A549 treated with ZK216348 at 1 μM for 4 hours (cell line): ENCODE data around the gene CASTOR1. TPM values are rescaled to one million over a fixed set of nuclear protein-coding genes. Genes with fewer than 3 reads are reported as not detected.

Experiments
- total RNA-seq: library from RNA; stranded (reverse); fragments of 200-300 nt; extraction: Qiagen RNA extraction; gene quantifications from 5 replicates; pipeline ENCODE4 v1.2.3, GENCODE V29; 2022; ENCODE audit warnings: low read depth

Gene CASTOR1
- 3.2 to 7.1 TPM (median 5.3 TPM) in 5 replicates for total RNA-seq

GRCh38 chr22:30289141-30289979 lies at the start of gene CASTOR1:
Gene CASTOR1 (minus strand): TSS chr22:30289505. CDS start chr22:30289497, 8 bp downstream.

GRCh38 chr22:30326706-30327362 lies 37.5 kb upstream of the CASTOR1 start, which contains the start of gene TBC1D10A:
Gene TBC1D10A (minus strand): TSS chr22:30326941. CDS start chr22:30326881, 60 bp downstream.

DNA sequence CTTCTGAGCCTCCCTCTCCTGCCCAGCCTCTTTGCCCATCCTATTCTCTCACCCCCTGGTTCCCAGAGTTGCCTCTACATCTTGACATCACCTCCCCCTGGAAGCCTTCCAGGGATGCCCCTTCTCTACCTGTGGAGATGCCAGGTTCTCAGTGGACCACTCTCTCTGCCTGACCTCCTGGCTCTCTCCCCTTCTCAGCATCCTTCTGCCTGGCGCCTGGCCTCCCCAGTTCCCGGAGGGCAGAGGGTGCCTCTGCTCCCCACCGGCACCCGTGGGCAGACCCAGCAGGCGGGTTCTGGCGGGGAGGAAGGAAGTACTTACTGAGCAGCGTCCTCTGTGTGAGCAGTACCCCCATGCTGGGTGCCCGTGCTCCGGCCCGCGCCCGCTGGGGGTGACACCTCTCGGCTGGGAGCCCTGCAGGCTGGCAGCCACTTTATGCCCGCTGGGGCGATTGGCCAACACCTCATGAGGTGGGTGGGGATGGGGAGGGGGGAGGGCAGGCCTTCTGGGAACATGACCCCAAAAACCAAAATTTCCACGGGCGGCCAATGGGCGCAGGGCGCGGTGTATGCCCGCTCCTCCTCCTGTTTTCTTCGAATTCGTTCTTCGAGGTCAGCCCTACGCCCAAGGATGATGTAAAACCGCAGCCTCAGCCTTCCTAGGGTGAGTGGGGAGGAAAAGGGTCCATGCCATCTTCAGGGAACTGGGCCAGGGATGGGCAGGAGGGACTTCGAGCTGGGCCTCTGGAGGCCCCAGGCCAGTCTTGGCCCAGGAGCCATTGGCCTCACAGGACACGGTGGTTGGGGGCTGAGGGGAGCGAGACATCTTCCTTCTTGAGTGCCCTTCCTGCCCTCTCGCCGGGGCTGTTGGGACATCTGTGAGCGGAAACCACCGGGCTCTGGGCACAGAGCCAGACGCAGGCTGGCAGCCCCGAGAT lies 22.6 kb downstream of the CASTOR1 start, which contains the start of gene OSM:
TSS of gene OSM (minus strand) at position 407 of the 937 bp plus-strand sequence. CDS start at position 355, 52 bp downstream.

DNA sequence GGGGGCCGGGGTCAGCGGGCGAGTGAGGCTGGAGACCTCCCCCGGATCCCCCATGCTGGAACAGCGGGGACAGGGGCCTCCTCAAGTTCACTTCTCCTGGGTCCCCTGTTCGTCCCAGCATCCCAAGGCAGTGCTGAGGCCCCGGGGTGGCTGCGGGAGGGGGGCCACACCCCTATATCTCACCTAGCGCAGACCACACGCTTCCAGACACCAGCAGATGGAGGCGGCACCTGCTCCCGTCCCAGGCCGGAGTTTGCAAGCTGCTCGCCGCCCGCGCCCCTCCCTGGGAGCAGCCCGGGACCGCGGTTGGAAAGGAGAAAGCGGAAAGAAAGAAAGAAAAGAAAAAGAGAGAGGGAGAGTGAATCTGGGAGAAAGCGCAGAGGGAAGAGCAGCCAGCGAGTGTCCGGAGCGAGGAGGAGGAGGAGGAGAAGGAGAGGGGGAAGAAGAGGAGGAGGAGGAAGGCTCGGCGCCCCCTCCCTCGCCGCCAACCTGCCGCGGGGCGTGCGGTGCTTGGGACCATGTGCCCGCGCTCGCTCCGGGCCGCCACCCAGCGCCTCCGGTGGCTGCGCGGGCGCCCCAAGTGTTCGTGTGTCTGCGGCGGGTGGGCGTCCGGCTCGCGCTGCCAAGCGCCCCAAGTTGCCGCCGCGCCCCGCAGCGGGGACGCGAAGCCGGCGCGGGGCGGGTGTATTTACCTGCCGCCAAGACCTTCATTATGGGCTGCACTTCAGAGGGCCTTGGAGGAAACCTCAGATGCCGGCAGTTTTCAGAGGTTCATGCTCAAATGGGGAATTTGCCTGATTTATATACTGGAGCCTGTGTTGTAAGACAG lies 43.1 kb downstream of the CASTOR1 start, which contains the start of gene LIF:
TSS of gene LIF (minus strand) at position 775 of the 829 bp plus-strand sequence. CDS start at position 711, 64 bp downstream.

Other genes starting within 250 kb of the CASTOR1 start
- gene HORMAD2, start 209.0 kb downstream of the CASTOR1 start, total RNA-seq: not detected in 5 replicates
- 18.2 to 40.8 TPM (median 35.2 TPM) in 5 replicates for gene LIF, start 42.7 kb downstream of the CASTOR1 start, total RNA-seq
- not detected in 5 replicates for gene OSM, start 22.7 kb downstream of the CASTOR1 start, total RNA-seq
- gene TBC1D10A, start 37.4 kb upstream of the CASTOR1 start, total RNA-seq: 5.5 to 12.6 TPM (median 10.0 TPM) in 5 replicates
- 43.1 to 76.7 TPM (median 62.6 TPM) in 5 replicates for gene SF3A1, start 67.4 kb upstream of the CASTOR1 start, total RNA-seq
- gene CCDC157, start 67.5 kb upstream of the CASTOR1 start, total RNA-seq: 2.0 to 3.6 TPM (median 2.8 TPM) in 5 replicates
- 14.0 to 23.1 TPM (median 21.0 TPM) in 5 replicates for gene RNF215, start 97.9 kb upstream of the CASTOR1 start, total RNA-seq
- 32.9 to 67.2 TPM (median 52.6 TPM) in 5 replicates for gene SEC14L2, start 107.5 kb upstream of the CASTOR1 start, total RNA-seq
- gene MTFP1, start 136.3 kb upstream of the CASTOR1 start, total RNA-seq: 51.7 to 73.6 TPM (median 71.2 TPM) in 5 replicates
- not detected in 5 replicates for gene SEC14L3, start 182.5 kb upstream of the CASTOR1 start, total RNA-seq
- gene SEC14L4, start 216.2 kb upstream of the CASTOR1 start, total RNA-seq: 4.4 to 7.2 TPM (median 6.2 TPM) in 5 replicates